H1 (cell line): Measurements from ENCODE around the gene RNF220.

Source experiments
- CBX5 ChIP-seq: fragments of 300-800, 300-1000 bp; sonication (generic); IDR thresholded peaks from 2 replicates; pipeline ENCODE4 v1.7.1; 2016; ENCODE audit warnings: antibody characterized with exemption, low read length, low read depth
- CHD2 ChIP-seq: IDR thresholded peaks from 2 replicates; pipeline ENCODE4 v1.6.1; 2012; ENCODE audit warnings: low read length, improper control_type of control experiment
- EP300 ChIP-seq, 2 experiments: IDR thresholded peaks; 1 replicate in 1 of 2; 2 replicates in 1 of 2; pipeline ENCODE4 v1.6.1; 2011 to 2012; ENCODE audit warnings: low read depth in 2 of 2, low read length in 2 of 2, mild to moderate bottlenecking in 2 of 2, borderline replicate concordance in 1 of 2, inconsistent platforms in 1 of 2, moderate library complexity in 1 of 2
- GTF2F1 ChIP-seq: IDR thresholded peaks from 2 replicates; pipeline ENCODE4 v1.6.1; 2012; ENCODE audit warnings: low read depth, low read length, improper control_type of control experiment, borderline replicate concordance
- POLR2A ChIP-seq, 2 experiments: IDR thresholded peaks; 1 replicate in 1 of 2; 2 replicates in 1 of 2; pipeline ENCODE4 v1.6.1; 2011; ENCODE audit warnings: low read depth in 2 of 2, low read length in 2 of 2, mild to moderate bottlenecking in 2 of 2; ENCODE audit errors: control extremely low read depth in 1 of 2
- RBBP5 ChIP-seq: IDR thresholded peaks from 2 replicates; pipeline ENCODE4 v1.7.1; 2012; ENCODE audit warnings: low read depth, mild to moderate bottlenecking, inconsistent platforms, low read length, moderate library complexity, borderline replicate concordance
- RNF2 ChIP-seq: fragments of 200-900, 300-1000 bp; sonication (generic); IDR thresholded peaks from 2 replicates; pipeline ENCODE4 v1.7.1; 2016; ENCODE audit warnings: borderline replicate concordance, low read depth, mild to moderate bottlenecking, antibody characterized with exemption, low read length; ENCODE audit not compliant: poor library complexity, severe bottlenecking; ENCODE audit errors: missing control alignments
- TF ChIP-seq, protein P1 (sequence below), 3 experiments: IDR thresholded peaks; 1 replicate in 2 of 3; 2 replicates in 1 of 3; pipeline versions ENCODE4 v1.5.1 to v1.6.1; 2011; ENCODE audit warnings: low read length in 3 of 3, mild to moderate bottlenecking in 3 of 3, inconsistent platforms in 2 of 3, low read depth in 1 of 3, moderate library complexity in 1 of 3; ENCODE audit not compliant: insufficient read depth in 1 of 3; ENCODE audit errors: control extremely low read depth in 1 of 3

DNA sequence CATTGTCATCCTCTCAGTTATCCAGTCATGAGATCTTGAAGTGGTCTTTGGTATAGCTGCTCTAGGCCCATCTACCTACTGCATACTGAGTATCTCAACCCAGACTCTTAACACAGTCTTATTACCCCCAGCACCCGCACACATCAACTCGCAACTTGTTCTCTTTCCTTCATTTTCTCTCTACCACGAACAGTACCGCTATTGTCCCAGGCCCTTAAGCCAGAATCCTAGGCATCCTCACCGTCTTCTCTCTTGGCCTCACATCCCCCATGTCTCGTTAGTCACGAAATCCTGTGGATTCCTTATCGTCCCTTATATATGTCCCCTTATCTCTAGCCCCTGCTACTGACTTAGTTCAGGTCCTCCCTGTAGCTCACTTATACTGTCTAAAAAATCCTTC, 142.8 kb downstream of the RNF220 start:
- TF ChIP-seq RBBP5 (no peak), CBX5 (no peak), RNF2 (no peak), POLR2A (IDR thresholded peaks at IDR 0.05; ENCODE audit: control extremely low read depth in 1 of 2, low read depth in 2 of 2, low read length in 2 of 2) (no peak), CHD2 (no peak), EP300 (IDR thresholded peaks at IDR 0.05; ENCODE audit: borderline replicate concordance in 1 of 2, low read depth in 2 of 2, low read length in 2 of 2) (no peak), GTF2F1 (no peak)
- TF ChIP-seq, protein P1, sequence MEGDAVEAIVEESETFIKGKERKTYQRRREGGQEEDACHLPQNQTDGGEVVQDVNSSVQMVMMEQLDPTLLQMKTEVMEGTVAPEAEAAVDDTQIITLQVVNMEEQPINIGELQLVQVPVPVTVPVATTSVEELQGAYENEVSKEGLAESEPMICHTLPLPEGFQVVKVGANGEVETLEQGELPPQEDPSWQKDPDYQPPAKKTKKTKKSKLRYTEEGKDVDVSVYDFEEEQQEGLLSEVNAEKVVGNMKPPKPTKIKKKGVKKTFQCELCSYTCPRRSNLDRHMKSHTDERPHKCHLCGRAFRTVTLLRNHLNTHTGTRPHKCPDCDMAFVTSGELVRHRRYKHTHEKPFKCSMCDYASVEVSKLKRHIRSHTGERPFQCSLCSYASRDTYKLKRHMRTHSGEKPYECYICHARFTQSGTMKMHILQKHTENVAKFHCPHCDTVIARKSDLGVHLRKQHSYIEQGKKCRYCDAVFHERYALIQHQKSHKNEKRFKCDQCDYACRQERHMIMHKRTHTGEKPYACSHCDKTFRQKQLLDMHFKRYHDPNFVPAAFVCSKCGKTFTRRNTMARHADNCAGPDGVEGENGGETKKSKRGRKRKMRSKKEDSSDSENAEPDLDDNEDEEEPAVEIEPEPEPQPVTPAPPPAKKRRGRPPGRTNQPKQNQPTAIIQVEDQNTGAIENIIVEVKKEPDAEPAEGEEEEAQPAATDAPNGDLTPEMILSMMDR (IDR thresholded peaks at IDR 0.05; ENCODE audit: control extremely low read depth in 1 of 3, insufficient read depth in 1 of 3, low read depth in 1 of 3, low read length in 3 of 3), result no peak
